ENCODE measurements around the gene HYKK. TPM values are rescaled to one million over a fixed set of nuclear protein-coding genes. Genes with fewer than 3 reads are reported as not detected.

Gene HYKK
- 0.39 and 1.7 TPM in 2 replicates for total RNA-seq

GRCh38 chr15:78506971-78507830 is at the start of gene HYKK:
HYKK (plus strand) TSS chr15:78507577; CDS start chr15:78513089, 5,512 bp downstream.

GRCh38 chr15:78540141-78540870 is 32.9 kb downstream of the HYKK start, which contains the start of gene PSMA4:
PSMA4 (plus strand) TSS chr15:78540444; CDS start chr15:78541928, 1,484 bp downstream.

GRCh38 chr15:78565097-78565950 is 57.9 kb downstream of the HYKK start, which contains the start of gene CHRNA5:
CHRNA5 (plus strand) TSS chr15:78565520; CDS start chr15:78565720, 200 bp downstream.

Other genes with a start within 250 kb of the HYKK start
- gene DNAJA4, start 243.0 kb upstream of the HYKK start, total RNA-seq = 22.0 and 22.9 TPM in 2 replicates
- 115 and 126 TPM in 2 replicates for gene SKIC8, start 208.0 kb upstream of the HYKK start, total RNA-seq
- gene CRABP1, start 167.2 kb upstream of the HYKK start, total RNA-seq = not detected in 2 replicates
- gene IREB2, start 69.4 kb upstream of the HYKK start, total RNA-seq = 34.9 and 55.0 TPM in 2 replicates
- gene PSMA4, start 32.9 kb downstream of the HYKK start, total RNA-seq = 110 and 239 TPM in 2 replicates
- gene CHRNA5, start 57.9 kb downstream of the HYKK start, total RNA-seq = under 0.01 and 1.2 TPM in 2 replicates
- gene CHRNA3, start 113.4 kb downstream of the HYKK start, total RNA-seq = not detected in 2 replicates
- under 0.01 TPM in 1 of 2 replicates, not detected in the other for gene CHRNB4, start 133.6 kb downstream of the HYKK start, total RNA-seq